HuH-7 (cell line): Measurements from ENCODE around the gene AGPAT3.

ENCODE experiments used
- DNase-seq: peaks from one replicate; pipeline ENCODE4 v3.0.0; 2011; ENCODE audit warnings: low spot score

The AGPAT3 gene

GRCh38 chr21:43957611-43958362 lies 92.8 kb downstream of the AGPAT3 start:
- DNase-seq, result no peak

DNA sequence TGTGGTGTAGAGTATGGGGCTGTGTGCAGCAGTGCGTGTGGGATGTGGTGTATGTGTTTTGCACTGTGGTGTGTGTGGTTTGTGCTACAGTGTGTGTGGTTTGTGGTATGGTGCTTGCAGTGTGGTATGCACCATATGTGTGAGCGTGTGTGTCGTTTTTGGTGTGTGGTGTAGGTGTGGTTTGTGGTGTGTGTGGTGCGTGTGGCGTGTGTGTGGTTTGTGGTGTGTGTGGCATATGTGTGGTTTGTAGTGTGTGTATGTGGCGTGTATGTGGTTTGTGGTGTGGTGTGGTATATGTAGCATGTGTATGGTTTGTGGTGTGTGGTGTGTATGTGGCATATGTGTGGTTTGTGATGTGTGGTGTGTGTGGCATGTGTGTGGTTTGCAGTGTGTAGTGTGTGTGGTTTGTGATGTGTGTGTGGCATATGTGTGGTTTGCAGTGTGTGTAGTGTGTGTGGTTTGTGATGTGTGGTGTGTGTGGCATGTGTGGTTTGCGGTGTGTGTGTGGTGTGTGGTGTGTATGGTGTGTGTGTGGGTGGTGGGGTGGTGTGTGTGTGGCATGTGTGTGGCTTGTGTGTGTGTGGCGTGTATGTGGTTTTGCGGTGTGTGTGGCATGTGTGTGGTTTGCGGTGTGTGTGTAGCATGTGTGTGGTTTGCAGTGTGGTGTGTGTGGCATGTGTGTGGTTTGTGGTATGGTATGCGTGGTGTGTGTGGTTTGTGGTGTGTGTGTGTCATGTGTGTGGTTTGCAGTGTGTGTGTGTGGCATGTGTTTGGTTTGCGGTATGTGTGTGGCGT lies 93.5 kb downstream of the AGPAT3 start:
- DNase-seq, result no peak

DNA sequence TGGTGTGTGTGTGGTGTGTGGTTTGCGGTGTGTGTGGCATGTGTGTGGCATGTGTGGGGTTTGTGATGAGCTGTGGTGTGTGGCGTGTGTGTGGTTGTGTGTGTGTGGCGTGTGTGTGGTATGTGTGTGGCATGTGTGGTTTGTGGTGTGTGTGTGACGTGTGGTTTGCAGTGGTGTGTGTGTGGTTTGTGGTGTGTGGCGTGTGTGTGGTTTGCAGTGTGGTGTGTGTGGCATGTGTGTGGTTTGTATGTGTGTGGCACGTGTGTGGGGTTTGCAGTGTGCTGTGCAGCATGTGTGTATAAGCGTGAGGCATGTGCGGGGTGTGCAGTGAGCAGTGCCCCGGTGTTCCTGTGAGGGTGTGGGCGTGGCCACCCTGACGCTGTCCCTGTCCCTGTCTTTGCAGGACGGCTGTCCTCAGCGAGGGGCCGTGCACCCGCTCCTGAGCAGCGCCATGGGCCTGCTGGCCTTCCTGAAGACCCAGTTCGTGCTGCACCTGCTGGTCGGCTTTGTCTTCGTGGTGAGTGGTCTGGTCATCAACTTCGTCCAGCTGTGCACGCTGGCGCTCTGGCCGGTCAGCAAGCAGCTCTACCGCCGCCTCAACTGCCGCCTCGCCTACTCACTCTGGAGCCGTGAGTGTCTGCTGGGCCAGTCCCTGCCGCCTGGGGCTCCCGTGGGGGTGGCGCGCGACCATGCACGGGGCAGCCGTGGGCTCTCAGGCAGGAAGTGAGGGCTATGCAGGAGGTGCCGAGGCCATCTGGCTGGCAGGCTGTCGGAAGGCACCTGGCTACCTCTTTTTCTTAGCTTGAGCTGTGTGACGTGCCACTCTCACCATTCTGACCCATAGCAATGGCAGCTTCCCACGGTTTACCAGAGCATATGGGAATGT lies 94.5 kb downstream of the AGPAT3 start:
- DNase-seq, result no peak

- no peak for DNase-seq
These were observed 96.4 kb downstream of the AGPAT3 start for GRCh38 chr21:43961382-43961909.

- no peak for DNase-seq
These were observed 101.0 kb downstream of the AGPAT3 start for GRCh38 chr21:43965911-43966585.

DNA sequence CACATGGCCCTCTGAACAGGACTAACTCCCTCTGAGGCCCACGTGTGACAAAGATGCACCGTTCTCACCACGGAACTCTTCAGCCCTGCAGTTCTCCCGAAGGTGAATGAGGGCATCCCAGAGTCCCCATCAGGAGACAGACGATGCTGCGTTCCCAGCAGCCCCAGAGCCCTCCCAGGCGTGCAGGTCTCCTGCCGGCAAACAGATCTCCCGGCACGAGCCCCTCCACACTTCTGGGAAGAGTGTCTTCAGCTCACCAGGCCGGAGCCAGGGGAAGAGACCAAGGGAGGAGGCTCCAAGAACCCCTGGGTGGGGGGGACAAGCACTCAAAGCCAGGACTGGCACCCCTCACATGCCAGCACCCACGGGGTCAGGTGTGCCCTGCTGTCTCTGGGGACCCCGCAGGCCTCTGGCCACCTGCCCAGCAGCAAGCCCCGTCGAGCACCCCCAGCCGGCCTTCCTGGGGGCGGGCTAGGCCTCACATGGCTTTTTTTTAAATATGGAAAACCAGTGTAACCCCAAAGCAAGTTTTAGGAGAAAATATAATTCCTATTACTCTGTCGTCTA lies 102.0 kb downstream of the AGPAT3 start:
- no peak for DNase-seq

GRCh38 chr21:43967981-43968380 lies 103.0 kb downstream of the AGPAT3 start:
- no peak for DNase-seq

DNA sequence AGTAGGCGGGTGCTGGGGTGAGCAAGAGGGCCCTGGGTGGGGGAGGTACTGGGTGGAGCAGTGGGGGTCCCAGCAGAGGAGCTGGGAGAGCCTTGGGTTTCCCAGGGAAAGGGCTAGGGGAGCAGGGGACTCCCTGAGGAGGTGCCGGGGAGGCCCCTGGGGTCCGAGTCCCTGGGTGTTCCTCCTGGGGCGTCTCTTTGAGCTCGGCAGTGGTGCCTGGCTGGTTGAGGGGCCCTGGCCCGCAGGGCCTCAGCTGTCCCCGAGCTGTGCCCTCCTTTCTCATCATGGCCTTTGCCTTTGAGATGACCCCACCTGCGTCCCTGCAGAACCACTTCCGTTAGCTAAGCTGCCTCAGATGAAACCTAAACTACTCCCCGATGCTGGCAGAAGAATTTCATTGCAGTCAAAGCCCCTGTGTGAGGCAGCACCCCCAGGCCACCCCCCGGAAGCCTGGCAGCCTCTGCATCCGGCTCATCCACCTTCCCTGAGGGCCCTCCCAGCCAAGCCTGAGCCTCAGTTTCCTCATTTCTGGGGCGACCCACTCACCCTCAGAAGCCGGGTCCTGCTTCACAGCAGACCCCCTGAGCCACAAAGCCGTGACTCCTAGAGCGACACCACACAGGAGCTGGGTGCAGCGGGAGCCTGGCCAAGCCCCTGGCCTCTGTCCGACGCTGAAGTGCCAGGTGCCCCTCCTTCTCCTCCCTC lies 103.5 kb downstream of the AGPAT3 start:
- DNase-seq, result no peak

GRCh38 chr21:43969115-43969444 lies 104.1 kb downstream of the AGPAT3 start:
- DNase-seq, result no peak

GRCh38 chr21:43970551-43970950 lies 105.5 kb downstream of the AGPAT3 start:
- DNase-seq, result no peak

DNA sequence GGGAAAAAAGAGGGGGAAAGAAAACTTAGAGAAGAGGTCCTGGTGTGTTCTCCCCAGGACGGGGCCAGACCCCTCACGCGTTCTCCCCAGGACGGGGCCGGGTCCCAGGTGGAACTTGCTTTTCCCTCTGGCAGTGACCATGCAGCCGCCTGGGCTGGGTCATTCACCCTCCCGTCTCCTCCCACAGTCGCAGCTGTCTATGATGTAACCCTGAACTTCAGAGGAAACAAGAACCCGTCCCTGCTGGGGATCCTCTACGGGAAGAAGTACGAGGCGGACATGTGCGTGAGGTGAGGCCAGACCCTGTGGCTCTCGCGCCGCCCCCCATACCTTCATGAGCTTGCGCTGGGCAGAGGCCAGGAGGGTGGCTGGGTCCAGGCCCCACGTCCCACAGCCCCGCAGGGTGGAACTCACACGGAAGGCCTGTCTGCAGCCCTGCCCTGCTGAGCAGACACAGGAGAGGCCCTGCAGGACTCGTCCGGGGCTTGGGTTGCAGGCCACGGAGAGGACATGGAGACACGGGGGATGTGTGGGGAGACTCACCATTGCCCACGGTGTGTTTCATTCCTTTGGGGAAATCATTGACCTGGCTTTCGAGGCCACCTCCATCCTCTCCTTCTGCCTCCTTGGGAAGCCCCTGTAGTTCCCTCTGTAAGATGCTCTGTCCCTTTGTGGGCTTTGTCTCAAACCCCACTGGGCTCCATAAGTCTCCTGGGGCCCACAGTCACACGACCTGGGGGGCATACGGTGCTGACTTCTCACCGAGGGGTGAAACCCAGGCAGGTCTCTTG lies 106.4 kb downstream of the AGPAT3 start:
- DNase-seq, result no peak

DNA sequence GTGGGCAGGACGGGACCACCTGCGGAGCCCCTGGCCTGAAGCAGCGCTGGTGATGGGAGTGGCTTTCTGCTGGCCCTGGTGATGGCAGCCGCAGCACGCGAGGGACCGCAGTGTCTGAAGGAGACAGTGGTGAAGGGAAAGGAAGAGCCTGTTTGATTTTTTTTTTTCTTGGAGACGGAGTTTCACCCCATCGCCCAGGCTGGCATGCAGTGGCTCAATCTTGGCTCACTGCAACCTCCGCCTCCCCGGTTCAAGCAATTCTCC lies 106.9 kb downstream of the AGPAT3 start:
- DNase-seq, result no peak

DNA sequence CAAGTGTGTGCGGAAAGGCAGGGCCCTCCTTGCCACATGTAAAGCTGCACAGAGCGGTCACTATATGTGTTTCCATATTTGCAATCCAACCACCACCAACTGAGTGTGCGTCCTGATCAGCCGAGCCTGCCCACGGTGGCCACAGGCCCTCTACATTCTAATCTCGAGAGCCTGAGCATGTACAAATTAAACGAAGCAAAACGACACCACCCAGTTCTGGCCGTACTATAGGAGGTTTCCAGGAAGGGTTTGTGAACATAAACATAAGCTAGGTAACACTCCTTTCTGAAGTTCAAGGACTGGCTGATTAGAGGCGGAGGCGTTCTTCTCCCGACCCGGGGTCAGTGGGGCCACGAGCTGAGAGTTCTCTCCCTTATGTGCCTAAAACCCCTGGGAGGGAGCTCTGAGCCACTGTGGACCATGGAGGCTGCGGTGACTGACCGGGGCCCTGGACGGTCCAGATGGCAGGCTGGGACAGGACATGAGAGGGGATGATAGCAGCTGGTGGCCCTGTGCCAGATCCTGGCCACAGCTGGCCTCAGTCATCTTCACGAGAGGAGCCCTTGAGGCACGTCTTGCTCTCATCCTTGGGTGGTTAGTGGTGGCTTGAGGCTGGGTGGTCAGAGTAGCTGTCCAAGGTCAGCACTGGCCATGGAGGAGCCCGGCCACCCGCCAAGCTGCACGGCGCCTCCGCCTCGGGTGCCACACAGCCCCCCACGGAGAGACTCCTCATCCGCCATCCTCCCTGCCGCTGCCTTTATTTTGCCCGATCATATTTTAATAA lies 108.0 kb downstream of the AGPAT3 start:
- DNase-seq, result no peak

GRCh38 chr21:43973634-43973955 lies 108.6 kb downstream of the AGPAT3 start:
- DNase-seq, result no peak

- DNase-seq, result no peak
These were observed 109.9 kb downstream of the AGPAT3 start for GRCh38 chr21:43974791-43975468.

DNA sequence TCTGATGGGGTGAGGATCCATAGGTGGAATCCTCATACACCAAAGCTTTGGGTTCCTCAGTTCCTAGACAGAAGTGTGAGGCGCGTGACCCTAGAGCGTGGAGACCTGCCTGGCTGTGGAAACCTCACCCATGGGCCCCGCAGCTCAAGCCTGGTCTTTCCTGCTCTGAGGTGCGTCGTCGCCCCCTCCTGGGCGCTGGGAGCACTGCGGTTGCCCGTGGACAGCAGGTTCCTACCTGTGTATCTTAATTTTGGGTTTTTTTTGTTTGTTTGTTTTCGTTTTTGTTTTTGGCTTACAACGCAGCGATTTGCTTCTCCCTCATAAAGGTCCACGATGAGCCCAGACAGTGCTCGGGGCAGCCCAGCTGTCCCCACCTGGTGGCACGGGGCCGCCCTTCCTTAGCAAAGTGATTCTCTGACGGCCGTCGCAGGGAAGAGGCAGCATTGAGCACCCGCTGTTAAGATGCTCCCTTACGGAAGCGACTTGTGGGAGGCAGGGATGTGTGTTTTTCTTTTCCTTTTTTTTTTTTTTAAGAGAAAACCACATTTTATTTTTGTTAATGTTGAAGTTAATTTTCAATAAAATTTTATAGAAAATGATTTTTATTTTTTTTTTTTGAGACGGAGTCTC lies 110.6 kb downstream of the AGPAT3 start:
- peak; percentile 93 for DNase-seq

GRCh38 chr21:43976661-43977060 lies 111.6 kb downstream of the AGPAT3 start:
- DNase-seq, result no peak

DNA sequence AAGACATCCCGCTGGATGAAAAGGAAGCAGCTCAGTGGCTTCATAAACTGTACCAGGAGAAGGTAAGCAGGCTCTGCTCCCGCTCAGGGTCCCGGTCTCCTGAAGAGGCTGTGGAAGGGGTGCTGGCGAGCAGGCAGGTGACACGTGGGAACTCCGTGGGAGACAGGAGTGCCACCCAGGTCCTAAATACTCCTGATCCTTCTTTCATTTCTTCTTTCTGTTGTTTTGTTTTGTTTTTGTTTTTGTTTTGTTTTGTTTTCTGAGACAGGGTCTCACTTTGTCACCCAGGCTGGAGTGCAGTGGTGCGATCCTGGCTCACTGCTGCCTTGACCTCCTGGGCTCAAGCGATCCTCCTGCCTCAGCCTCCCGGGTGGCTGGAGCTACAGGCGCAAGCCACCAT lies 113.0 kb downstream of the AGPAT3 start:
- DNase-seq, result no peak

GRCh38 chr21:43979654-43980053 lies 114.6 kb downstream of the AGPAT3 start:
- no peak for DNase-seq
